Measurements from ENCODE around the gene ELN.

DNA sequence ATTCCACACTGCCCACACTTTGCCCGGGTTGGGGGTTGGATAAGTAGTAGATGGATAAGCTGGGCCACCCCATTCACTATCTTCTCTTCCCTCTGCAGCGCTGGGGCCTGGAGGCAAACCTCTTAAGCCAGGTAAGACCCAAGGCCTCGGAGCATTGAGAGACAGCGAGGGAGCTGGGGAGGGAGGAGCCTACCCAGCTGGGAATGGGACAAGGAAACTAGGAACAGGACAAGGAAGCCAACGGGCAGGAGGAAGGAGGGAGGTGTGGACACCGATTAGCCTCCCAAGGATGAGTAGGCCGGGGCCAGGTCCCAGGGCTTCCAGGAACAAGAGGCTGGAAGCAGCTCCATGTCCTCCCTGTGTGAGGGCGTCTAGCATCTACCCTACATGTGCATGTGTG is 9.6 kb downstream of the ELN start:
- no peak for TF ChIP-seq GATA2 (IDR thresholded peaks at IDR 0.05; ENCODE audit: low read depth, low read length)
- no peak for TF ChIP-seq GATA3 (IDR thresholded peaks at IDR 0.05; ENCODE audit: low read depth, low read length)
